ENCODE data around the gene THSD4.

The THSD4 gene

DNA sequence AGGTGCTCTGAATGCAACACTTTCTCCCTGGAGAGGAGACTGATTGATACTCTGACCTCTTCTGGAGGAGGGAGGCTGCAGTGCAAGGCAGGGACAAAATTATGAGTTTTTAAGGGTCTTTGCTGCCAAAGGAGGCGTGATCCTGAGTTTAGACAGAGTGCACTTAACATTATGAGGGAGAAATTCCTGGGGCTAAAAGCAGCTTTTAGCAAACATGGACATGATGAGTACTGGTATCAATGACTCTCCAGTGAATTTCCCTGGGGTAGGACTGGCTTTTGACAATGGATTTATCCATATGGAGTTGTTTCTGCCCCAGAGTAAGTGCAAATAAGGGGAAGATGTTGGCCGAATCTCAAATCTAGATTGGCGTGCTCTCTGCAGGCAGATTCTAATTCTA is 133.1 kb downstream of the THSD4 start:
- DNase-seq (ENCODE audit: extremely low read depth, low read depth), result no peak

DNA sequence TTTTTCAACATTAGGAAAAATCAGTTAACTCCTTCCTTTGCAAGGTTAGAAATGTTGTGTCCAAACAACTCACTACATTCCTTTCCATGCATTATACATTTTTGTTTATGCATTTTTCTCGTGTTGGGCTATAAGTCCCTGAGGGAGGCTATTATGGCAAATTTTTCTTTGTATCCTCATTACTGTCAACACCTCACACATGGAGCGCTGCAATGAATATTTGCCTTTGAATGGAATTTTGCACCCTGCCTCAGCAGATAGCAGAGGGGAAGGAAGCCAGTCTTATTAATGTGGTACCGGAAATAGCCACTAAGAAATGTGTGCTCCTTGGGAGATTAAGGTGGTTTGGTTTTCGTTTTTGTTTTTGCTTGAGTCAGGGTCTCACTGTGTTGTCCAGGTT is 134.7 kb downstream of the THSD4 start:
- TF ChIP-seq, protein P1, sequence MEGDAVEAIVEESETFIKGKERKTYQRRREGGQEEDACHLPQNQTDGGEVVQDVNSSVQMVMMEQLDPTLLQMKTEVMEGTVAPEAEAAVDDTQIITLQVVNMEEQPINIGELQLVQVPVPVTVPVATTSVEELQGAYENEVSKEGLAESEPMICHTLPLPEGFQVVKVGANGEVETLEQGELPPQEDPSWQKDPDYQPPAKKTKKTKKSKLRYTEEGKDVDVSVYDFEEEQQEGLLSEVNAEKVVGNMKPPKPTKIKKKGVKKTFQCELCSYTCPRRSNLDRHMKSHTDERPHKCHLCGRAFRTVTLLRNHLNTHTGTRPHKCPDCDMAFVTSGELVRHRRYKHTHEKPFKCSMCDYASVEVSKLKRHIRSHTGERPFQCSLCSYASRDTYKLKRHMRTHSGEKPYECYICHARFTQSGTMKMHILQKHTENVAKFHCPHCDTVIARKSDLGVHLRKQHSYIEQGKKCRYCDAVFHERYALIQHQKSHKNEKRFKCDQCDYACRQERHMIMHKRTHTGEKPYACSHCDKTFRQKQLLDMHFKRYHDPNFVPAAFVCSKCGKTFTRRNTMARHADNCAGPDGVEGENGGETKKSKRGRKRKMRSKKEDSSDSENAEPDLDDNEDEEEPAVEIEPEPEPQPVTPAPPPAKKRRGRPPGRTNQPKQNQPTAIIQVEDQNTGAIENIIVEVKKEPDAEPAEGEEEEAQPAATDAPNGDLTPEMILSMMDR (IDR thresholded peaks at IDR 0.05; ENCODE audit: low read depth, low read length, missing control alignments), result no peak
- no peak for DNase-seq (ENCODE audit: extremely low read depth, low read depth)

More for the DNA sequence above, 133.1 kb downstream of the THSD4 start:
- no peak overlapping the region for H3K4me3 ChIP-seq (replicated peaks; ENCODE audit: low read depth, low read length)
- TF ChIP-seq, protein P1 (IDR thresholded peaks at IDR 0.05; ENCODE audit: low read depth, low read length, missing control alignments), result no peak

DNA sequence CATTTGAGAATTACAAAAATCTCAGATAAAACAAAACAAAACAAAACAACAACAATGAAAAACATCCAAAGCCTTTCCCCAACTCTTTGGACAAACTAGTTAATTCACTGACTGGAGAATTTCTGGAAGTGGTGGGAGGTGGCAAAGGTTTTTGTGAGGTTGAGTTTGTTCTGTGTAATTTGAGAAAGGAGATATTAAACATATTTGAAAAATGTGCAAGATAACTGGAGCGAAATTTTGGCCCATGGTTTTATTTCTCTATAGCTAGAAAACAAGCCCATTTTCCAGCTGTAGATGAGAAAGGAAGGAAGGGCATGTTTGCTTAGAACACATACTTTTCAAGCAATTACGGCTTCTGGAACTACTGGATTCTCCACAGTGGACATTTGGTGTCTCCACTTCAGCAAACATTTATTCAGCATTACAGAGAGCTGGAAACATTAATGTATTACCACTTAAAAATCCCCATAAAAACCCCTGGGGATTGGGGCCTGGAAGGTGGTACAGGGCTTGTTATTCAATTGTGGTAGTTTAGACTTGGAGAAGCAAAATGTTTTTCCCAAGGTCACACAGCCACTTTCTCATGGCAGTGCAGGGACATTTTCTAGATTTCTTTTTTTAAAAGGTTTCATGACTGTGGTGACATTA is 135.8 kb downstream of the THSD4 start:
- DNase-seq (ENCODE audit: extremely low read depth, low read depth), result no peak
- TF ChIP-seq, protein P1 (IDR thresholded peaks at IDR 0.05; ENCODE audit: low read depth, low read length, missing control alignments), result no peak
- no peak overlapping the region for H3K4me3 ChIP-seq (replicated peaks; ENCODE audit: low read depth, low read length)

More for the DNA sequence above, 134.7 kb downstream of the THSD4 start:
- no peak overlapping the region for H3K4me3 ChIP-seq (replicated peaks; ENCODE audit: low read depth, low read length)

DNA sequence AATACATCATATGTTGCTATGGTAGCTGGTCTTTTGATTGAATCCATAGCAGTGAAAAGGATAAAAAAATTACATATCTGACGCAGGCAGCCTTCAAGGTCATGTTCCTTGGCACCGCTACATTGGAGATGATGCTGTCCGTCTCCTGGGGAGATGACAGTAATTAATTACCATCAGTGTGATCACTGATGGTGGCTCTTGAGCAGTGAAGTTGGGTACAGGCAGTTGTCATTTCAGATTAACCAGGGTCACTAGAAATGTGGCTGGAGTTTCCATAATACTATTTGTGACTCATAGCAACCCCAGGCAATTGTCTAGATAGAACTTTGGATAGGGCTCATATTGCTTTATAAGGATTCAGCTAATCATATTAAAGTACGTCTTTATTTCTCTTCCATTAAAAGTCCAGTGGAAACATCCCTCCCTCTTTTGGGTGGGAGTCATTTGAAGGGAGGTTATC is 136.3 kb downstream of the THSD4 start:
- TF ChIP-seq, protein P1 (IDR thresholded peaks at IDR 0.05; ENCODE audit: low read depth, low read length, missing control alignments), result no peak
- no peak for DNase-seq (ENCODE audit: extremely low read depth, low read depth)
- no peak overlapping the region for H3K4me3 ChIP-seq (replicated peaks; ENCODE audit: low read depth, low read length)

DNA sequence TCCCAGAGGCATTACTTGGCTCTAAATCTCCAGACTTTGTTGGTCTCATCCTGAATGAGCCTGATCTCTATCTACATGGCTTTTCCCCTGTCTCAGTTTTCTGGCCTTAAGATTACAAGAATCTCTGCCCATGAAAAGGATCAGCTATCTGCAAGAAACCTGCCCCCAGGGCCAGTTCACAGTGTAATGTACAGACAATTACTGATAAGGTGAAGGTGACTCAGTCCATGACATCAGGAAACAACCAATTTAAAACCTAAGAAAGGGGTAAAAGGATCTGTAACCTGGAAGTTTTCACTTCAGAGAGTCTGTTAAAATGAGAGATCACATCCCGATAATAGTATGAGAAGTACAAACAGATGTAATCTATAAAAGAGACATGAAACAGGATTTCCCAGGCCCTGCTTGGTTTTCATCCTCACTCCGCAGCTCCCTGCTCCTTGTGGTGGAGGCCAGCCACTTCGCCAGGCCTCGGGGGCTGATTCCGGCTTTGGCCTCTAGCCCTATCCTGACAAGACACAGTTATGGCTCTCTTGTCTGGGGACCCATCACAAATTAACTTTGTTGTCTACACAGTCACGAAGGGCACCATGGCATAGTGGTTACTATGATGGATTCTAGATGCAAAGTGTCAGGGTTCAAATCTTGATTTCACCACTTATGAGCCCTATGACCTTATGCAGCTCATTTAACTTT is 136.9 kb downstream of the THSD4 start:
- TF ChIP-seq, protein P1 (IDR thresholded peaks at IDR 0.05; ENCODE audit: low read depth, low read length, missing control alignments), result no peak
- no peak for DNase-seq (ENCODE audit: extremely low read depth, low read depth)
- H3K4me3 ChIP-seq (replicated peaks; ENCODE audit: low read depth, low read length), result no peak overlapping the region

DNA sequence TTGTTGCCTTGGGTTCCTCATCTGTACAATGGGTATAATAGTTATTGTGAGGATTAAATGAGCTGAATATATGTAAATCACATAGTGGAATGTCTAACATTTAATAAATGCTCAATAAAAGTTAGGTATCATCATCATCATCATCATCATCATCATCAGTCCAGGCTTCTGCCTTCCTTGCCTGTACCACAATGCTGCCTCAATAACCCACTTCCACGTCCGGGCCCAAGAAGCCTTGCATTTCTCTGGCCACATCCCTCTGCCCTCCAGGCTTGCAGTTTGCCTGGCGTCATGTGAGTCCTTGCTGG is 137.4 kb downstream of the THSD4 start:
- no peak overlapping the region for H3K4me3 ChIP-seq (replicated peaks; ENCODE audit: low read depth, low read length)
- DNase-seq (ENCODE audit: extremely low read depth, low read depth), result no peak
- TF ChIP-seq, protein P1 (IDR thresholded peaks at IDR 0.05; ENCODE audit: low read depth, low read length, missing control alignments), result no peak
